Neutrophil (primary cell): Measurements from ENCODE around the gene PDE7B.

Experiments used
- H3K27ac ChIP-seq: fragments of 200-600 bp; sonication (generic); 2 replicates; pipeline ENCODE4 v1.5.1; 2016; ENCODE audit warnings: mild to moderate bottlenecking, moderate library complexity
- H3K27me3 ChIP-seq: fragments of 200-600 bp; sonication (generic); 2 replicates; pipeline ENCODE4 v1.6.0; 2016; ENCODE audit warnings: mild to moderate bottlenecking
- H3K36me3 ChIP-seq: fragments of 200-600 bp; sonication (generic); 2 replicates; pipeline ENCODE4 v1.5.1; 2017
- H3K4me1 ChIP-seq, 2 experiments: fragments of 200-600 bp in 1 of 2; sonication (generic) in 1 of 2; 1 replicate in 1 of 2; 2 replicates in 1 of 2; pipeline versions ENCODE4 v1.5.1 to v1.6.1; 2013 to 2016; ENCODE audit warnings: low read depth in 1 of 2, low read length in 1 of 2, mild to moderate bottlenecking in 1 of 2, moderate library complexity in 1 of 2; ENCODE audit not compliant: control insufficient read depth in 1 of 2, insufficient read depth in 1 of 2
- H3K4me3 ChIP-seq, 2 experiments: fragments of 200-600 bp in 1 of 2; sonication (generic) in 1 of 2; 1 replicate in 1 of 2; 2 replicates in 1 of 2; pipeline ENCODE4 v1.5.1; 2013 to 2016; ENCODE audit warnings: low read depth in 1 of 2, low read length in 1 of 2, mild to moderate bottlenecking in 1 of 2, moderate library complexity in 1 of 2
- H3K9me3 ChIP-seq: fragments of 200-600 bp; sonication (generic); 2 replicates; pipeline ENCODE4 v1.5.1; 2016
- CTCF ChIP-seq: fragments of 200-600 bp; sonication (generic); IDR thresholded peaks from 2 replicates; pipeline ENCODE4 v1.5.1; 2016; ENCODE audit warnings: antibody characterized with exemption

Gene PDE7B

GRCh38 chr6:135880066-135880972, 28.8 kb downstream of the PDE7B start:
- Histone ChIP-seq H3K9me3 (no peaks in the 10 kb centered on the region), H3K36me3 (no peaks in the 10 kb centered on the region), H3K4me1 (no peaks in the 10 kb centered on the region), H3K4me3 (no peak overlapping the region), H3K27me3 (no peaks in the 10 kb centered on the region), H3K27ac (no peak overlapping the region)
- no peak for TF ChIP-seq CTCF

- Histone ChIP-seq H3K9me3 (no peaks in the 10 kb centered on the region), H3K27me3 (no peaks in the 10 kb centered on the region), H3K36me3 (no peaks in the 10 kb centered on the region), H3K4me3 (no peak overlapping the region), H3K27ac (no peak overlapping the region), H3K4me1 (no peaks in the 10 kb centered on the region)
- TF ChIP-seq CTCF, result no peak
Measured at GRCh38 chr6:135883045-135883444, 31.5 kb downstream of the PDE7B start.

- Histone ChIP-seq H3K9me3 (no peaks in the 10 kb centered on the region), H3K4me3 (no peak overlapping the region), H3K4me1 (no peaks in the 10 kb centered on the region), H3K36me3 (no peaks in the 10 kb centered on the region), H3K27me3 (no peaks in the 10 kb centered on the region), H3K27ac (no peak overlapping the region)
- no peak for TF ChIP-seq CTCF
Measured at GRCh38 chr6:135883536-135883935, 32.0 kb downstream of the PDE7B start.

GRCh38 chr6:135884136-135884535, 32.6 kb downstream of the PDE7B start:
- Histone ChIP-seq H3K4me3 (no peak overlapping the region), H3K27ac (no peak overlapping the region), H3K4me1 (no peaks in the 10 kb centered on the region), H3K36me3 (no peaks in the 10 kb centered on the region), H3K27me3 (no peaks in the 10 kb centered on the region), H3K9me3 (no peaks in the 10 kb centered on the region)
- TF ChIP-seq CTCF, result no peak

GRCh38 chr6:135887069-135887468, 35.6 kb downstream of the PDE7B start:
- H3K36me3 ChIP-seq, result no peaks in the 10 kb centered on the region
- H3K4me3 ChIP-seq, result no peak overlapping the region
- H3K27me3 ChIP-seq, result no peaks in the 10 kb centered on the region
- no peaks in the 10 kb centered on the region for H3K4me1 ChIP-seq
- no peaks in the 10 kb centered on the region for H3K9me3 ChIP-seq
- H3K27ac ChIP-seq, result no peak overlapping the region
- TF ChIP-seq CTCF, result no peak
